Measurements from ENCODE around the gene SSNA1.

SSNA1 gene

DNA sequence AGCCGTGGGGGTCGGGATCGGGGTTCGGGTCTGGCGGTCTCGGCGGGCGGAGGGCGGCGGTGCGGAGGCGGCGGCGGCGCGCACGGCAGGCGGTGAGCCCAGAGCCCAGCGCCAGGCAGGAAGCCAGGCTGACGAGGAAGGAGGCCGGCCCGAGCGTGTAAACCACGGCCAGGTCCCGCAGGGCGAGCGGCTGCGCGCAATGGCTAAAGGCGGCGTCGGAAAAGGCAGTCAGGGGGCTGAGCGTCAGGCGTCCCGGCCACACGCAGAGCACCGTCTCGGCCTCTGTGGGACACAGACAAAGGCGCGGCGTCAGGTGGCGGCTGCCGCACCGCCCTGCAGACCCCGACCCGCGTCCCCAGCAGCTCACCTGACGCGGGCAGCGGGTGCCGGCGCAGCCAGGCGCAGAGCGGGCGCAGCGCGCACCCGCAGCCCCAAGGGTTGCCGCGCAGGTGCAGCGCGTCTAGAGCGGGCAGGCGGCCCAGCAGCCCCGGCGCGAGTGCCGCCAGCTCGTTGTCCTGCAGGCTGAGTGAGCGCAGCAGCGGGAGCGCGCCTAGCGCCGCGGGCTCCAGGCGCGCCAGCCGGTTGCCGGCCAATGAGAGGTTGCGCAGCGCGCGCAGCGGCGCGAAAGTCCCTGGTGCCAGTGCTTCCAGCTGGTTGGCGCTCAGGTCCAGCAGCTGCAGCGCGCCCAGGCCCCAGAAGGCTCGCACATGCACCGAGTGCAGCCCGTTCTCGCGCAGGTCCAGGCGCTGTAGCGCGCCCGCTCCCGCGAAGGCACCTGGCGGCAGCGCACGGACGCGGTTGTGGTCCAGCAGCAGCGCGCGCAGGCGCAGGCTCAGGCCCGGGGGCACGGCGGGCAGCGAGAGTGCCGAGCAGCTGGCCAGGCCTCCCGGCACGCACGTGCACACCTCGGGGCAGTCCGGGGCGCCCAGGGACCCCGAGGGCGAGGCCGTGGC, 19.3 kb upstream of the SSNA1 start:
- no peak for DNase-seq

DNA sequence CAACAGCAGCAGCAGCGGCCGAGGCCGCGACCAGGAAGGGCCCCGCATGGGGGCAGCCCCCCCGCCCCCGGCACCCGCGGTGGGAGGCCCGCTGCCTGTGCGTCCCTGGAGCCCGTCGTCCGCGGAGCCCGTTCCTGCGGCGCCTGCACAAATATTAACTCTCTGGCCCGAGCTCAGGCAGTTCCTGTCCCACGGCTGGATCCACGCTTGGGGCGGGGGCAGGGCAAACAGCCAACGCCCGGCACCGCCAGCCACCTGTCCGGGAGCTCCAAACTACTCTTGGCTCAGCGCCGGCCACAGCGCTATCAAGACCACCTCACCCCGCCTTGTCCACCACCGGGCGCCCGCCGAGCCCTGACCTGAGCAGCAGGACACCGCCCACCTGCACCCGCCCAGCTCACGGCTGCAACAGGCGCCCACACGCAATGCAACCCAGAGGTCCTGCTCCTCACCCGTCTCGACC, 18.5 kb upstream of the SSNA1 start, which contains the start of gene LRRC26:
TSS of gene LRRC26 (minus strand) at position 156 of the 463 bp plus-strand sequence. CDS start at position 48, 108 bp downstream.
- DNase-seq: no peak

- DNase-seq: no peak
These were observed 17.9 kb upstream of the SSNA1 start for GRCh38 chr9:137170486-137171148.

DNA sequence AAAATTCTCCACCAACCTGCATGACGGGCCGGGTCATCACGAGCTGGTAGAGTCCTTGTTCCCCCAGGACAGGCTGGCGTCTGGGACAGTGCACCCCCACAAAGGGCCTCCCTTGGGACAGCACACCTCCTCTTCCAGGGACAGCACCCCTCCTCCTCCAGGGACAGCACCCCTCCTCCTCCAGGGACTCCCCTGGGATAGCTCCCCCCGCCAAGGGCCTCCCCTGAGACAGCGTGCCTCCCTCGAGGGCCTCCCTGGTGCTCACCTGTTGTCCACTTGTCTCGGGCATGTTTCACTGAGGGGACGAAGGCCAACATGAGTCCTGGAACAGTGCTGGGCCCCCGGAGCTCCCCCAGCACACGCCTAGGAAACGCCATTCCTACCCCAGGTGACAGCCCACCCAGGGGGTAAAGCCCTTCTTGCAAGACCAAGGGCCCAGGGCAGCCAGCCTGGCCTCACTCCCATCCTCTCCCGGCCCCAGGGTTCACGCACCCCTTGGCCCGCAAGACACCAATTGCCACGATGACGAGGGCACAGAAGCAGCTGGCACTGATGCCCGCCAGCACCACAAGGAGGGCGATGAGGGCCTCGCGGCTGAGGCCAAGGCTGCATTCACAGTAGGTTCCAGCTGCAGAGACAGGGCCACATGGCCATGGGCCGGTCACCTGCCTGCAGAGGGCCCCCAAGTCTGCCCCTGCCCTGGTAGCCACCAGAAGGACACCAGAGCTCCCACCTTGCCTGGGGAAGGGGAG, 17.2 kb upstream of the SSNA1 start:
- no peak for DNase-seq

DNA sequence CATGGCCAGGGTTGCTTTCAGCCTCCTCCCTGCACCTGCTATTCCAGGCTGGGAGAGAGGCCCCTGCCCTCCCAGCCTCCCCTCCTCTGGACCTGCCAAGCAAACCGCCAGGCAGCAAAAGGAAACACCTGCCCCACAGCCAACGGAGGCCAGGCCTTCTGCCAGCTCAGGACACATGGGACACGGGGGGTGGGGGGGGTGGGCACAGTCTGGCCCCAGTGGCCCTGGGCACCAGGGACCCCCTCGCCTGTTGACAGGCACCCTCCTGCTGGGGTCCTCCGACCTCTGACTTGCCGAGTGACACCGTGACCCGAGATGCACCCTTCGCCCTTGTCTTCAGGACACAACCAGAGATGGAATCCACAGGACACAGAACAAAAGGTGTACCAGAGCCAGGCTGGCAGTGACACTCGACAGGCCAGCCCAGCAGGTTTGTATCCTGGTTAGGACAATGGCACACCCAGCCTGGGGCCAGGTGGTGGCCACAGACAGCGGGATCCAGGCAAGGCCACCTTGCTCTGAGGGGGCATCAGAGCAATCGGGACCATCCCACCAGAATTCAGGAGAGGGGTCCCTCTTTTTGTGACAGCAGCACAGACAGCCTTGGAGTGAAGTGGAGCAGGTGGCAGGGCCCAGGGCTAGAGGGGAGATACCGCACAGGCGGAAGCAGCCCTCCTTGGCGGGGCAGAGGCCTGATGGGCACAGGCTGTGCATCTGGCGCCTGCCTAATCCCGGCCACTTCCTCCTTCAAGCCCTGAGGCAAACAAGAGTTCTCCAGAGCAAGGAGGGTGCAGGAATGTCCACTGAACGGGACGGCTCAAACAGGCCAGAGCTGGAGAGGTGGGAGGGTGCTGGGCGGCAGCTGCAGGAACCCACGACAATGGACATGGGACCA, 15.3 kb upstream of the SSNA1 start:
- no peak for DNase-seq

GRCh38 chr9:137173796-137174664, 14.4 kb upstream of the SSNA1 start:
- DNase-seq: no peak

GRCh38 chr9:137174722-137175293, 13.7 kb upstream of the SSNA1 start:
- DNase-seq: no peak

DNA sequence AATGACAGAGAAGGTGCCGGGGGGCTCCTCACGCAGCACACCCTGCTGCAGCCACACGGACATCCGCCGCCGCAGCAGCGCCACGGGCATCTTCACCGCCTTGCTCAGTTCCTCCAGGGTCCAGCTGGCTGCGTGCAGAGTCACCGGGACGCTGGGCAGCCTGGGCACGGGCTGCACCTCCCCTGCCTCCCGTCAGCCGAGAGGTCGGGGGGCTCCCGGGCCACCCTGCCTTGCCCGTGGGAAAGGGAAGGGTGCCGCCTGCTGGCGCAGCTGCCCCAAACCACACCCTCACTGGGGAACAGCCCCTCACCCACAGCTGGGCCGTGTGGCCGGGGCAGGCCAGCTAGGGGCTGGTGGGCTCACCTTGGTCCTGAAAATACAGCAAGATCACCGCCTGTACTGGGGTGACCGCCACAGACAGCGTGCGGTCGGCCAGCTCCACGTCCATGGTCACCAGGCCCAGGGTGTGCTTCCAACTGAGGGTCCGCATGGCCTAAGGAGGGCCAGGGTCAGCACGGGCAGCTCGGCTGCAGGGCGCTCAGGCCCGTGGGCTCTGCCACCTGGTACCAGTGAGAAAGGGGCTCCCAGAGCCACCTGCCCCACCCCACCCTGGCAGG, 13.0 kb upstream of the SSNA1 start:
- no peak for DNase-seq

DNA sequence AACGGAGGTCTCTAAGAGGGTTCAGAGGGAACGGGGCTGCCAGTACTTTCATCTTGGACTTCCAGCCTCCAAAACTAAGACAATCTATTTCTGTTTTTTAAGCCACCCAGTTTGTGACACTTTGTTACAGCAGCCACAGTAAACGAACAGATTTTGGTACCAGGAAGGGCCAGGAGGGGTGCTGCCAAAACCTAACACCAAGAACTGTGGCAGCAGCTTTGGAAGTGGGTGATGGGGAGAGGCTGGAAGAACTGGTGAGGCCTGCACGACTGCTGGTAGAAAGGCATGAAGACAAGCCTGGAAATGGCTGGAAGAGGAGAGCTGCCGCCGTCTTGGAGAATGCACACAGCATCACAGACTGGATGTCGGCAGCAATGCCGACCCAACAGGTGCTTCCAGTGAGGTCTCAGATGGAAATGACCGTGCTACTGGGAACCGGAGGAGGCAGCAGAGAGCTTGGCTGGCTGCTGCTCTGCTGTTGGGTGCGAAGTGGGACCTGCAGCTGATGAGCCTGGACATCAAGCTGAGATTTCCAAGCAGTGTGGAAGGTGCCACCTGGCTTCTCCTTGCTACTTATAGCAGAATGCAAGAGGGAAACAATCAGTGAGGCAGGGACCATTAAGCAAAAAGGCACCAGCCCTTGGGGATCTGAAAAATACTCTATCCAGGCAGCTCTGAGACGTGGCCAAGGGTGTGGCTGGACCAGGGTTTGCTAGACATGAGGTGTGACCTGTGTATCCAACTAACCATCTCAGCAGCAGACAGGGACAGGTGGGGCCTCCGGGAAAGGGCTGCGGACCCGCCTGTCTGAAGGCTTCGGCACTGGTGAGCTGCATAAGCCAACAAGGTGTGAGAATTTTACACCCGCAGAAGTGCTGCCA, 11.9 kb upstream of the SSNA1 start:
- DNase-seq: peak; percentile 44

DNA sequence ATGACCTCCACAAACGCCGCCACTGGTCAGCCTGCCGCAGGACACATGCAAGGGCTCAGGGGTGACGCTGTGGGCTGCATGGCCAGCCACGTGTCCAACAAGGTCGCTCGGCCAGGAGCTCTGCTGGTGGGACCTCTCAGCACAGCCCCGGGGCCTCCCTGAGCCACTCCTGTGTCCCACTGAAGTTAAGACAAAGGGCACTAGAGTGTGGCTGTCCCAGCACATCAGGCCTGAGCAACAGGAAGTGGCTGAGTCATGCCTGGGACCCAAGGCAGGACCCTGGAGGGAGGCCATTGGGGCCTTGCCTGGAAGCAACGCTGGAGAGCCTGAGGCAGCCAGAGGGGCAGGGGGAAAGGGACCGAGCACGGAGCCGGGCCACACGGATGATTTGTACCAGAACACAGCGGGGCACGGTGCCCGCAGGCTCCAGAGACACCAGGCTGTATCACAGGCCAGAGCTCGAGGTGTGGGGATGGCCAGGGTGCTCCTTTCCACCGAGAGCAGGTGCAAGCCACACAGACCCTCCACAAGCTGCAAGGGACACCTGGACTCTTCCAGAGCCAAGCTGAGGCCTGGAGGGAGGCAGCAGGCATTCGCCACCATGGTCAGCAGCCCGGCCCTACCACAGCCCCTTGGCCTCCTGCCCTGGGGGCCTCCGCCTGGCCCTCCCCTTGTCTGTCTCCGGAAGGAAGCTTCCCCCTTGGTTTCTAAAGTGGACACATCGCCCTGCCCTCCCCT, 10.1 kb upstream of the SSNA1 start:
- no peak for DNase-seq

GRCh38 chr9:137178939-137179630, 9.4 kb upstream of the SSNA1 start:
- no peak for DNase-seq

DNA sequence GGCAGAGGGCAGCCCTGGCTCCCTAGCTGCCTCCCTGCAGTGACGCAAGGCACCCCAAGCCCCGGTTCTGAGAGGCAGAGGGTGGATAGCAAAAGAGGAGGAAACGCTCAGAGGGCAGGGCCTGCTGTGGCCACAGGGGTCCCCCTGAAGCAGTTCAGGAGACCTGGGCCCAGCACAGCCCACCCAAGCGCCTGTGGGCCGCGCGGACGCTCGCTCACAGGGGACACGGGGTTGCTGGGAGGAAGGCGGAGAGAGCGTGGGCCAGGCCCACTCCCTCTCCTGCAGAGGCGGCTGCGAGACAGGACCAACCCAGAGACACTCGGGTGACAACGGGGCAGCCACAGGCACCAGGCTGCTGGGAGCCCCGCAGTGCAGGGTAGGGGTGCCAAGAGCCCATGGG, 8.7 kb upstream of the SSNA1 start:
- no peak for DNase-seq

- no peak for DNase-seq
These were observed 8.0 kb upstream of the SSNA1 start for GRCh38 chr9:137180491-137180890.

GRCh38 chr9:137181680-137182079, 6.8 kb upstream of the SSNA1 start:
- no peak for DNase-seq

DNA sequence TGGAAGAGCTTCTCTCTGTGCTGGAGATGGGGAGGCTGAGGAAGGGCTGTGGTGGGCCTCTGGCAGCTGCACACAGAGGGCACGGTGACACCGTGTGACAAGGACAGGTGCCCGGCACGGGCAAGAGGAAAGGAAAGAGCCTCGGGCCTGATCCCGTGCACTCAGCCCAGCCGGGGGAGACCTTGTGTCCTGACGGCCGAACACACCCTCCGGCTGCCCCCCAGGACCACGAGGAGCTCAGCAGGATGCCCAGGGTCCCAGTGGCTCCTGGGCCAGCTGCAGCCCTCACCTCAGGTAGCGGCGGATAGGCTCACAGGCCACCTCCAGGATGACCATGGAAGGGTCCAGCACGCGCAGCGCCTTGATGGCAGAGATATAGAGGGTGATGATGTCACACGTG, 5.6 kb upstream of the SSNA1 start:
- DNase-seq: no peak

DNA sequence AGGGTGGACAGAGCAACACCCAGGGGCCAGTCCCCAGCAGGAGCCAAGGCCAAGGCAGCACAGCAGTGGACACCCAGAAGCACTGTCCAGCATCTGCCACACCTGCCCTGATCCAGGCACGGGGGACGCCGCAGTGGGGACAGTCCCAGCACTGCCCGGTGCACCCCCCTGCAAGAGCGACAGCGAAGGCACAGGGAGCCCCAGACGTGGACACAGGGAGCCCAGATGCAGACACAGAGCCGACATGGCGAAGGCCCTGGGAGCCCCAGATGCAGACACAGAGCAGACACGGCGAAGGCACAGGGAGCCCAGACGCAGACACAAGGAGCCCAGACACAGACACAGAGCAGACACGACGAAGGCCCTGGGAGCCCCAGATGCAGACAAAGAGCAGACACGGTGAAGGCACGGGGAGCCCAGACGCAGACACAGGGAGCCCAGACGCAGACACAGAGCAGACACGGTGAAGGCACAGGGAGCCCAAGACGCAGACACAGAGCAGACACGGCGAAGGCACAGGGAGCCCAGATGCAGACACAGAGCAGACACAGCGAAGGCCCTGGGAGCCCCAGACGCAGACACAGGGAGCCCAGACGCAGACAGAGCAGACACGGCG, 4.4 kb upstream of the SSNA1 start:
- DNase-seq: no peak

DNA sequence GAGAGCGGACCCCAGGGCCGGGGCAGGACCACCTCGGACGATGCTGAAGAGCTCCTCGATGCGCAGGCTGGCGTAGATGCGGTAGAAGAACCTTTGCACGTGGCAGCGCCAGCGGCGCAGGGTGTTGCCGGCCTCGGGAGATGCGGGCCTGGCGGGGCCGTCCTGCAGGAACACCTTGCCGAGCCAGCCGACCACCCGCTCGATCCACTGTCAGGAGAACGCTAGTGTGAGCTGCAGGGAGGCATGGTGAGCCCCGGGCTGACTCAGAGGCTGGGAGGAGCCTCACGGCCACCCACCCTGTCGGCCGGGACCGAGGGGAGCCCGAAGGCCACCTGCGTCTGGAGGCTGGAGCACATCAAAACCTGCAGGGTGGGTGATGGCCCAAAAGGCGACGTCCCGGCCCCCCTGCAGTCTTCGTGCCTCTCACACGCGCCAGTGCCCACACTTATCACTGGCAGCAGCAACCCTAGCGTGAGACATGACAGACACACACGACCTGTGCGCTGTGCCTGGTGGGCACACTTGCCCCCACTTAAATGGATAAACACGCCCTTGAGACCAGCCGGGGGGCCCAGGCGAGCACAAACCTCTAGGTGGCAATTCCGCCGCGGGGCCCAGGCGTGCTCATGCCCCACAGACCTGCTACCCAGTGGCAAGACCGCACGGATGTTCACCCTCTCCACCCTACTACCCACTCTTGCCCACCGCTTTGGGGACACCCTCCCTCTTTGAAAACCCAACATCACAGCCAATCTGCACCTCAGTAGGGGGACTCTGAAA, 3.4 kb upstream of the SSNA1 start:
- DNase-seq: no peak

Measured in OCI-M1 (cell line).